ENCODE data around the gene VAPB. TPM values are rescaled to one million over a fixed set of nuclear protein-coding genes. Genes with fewer than 3 reads are reported as not detected.

VAPB gene
- total and polyA plus RNA-seq, 2 of the 4 experiments (the other 2 are of a cell fraction): 9.1 to 26.0 TPM

GRCh38 chr20:58433759-58434158, 44.7 kb downstream of the VAPB start:
- intact Hi-C loops (cut with micrococcal nuclease): loop anchor here (5.0 kb wide), 1 partner anchor 196 kb away; no protein-coding TSS in a partner anchor
- ATAC-seq (ENCODE audit: low read depth): peak; percentile 93
- Histone ChIP-seq H2BK5ac (ENCODE audit: low read depth, low read length, poor library complexity, severe bottlenecking) (peak overlapping the region; percentile 6), H4K20me1 (ENCODE audit: insufficient read depth, low read length) (peaks cover 69% of the 10 kb centered on the region), H3K4ac (ENCODE audit: low read depth, low read length) (peak overlapping the region; percentile 24; the same call in 1 of the 2 replicates), H2BK120ac (ENCODE audit: low read depth, low read length) (no peak overlapping the region), H3K36me3 (ENCODE audit: control insufficient read depth, insufficient read depth, low read length) (peaks cover 13% of the 10 kb centered on the region), H2AK5ac (ENCODE audit: low read depth, low read length) (peak overlapping the region; percentile 38; the same call in 1 of the 2 replicates), H2AK9ac (replicated peaks; ENCODE audit: low read depth, low read length, poor library complexity) (no peak overlapping the region), H3K9ac (ENCODE audit: low read depth, low read length) (no peak overlapping the region), H3K4me2 (ENCODE audit: low read depth, low read length) (0 out of 2 replicates have a peak overlapping the region, but pooled peaks have one; percentile 19), H4K91ac (ENCODE audit: insufficient read depth, low read depth, low read length) (no peak overlapping the region), H4K5ac (ENCODE audit: low read depth, low read length) (no peak overlapping the region; the same call in 1 of the 2 replicates), H3K14ac (replicated peaks; ENCODE audit: low read depth, low read length) (0 out of 2 replicates have a peak overlapping the region, but pooled peaks have one; percentile 16), H3K18ac (ENCODE audit: low read depth, low read length) (peak overlapping the region; percentile 45; the same call in 1 of the 2 replicates), H3K27ac (ENCODE audit: insufficient read depth, low read length) (peak overlapping the region; percentile 69; the same call in 1 of the 2 replicates), H3K23ac (ENCODE audit: low read depth, low read length) (no peak overlapping the region), H3K27me3 (ENCODE audit: control insufficient read depth, insufficient read depth, low read length) (no peaks in the 10 kb centered on the region), H3K4me1 (ENCODE audit: control insufficient read depth, insufficient read depth, low read length) (peaks cover 21% of the 10 kb centered on the region), H3K4me3 (ENCODE audit: insufficient read depth, low read depth, low read length) (no peak overlapping the region), H3K9me1 (ENCODE audit: insufficient read depth, low read length) (peaks cover 39% of the 10 kb centered on the region), H3K56ac (ENCODE audit: extremely low read depth, insufficient read depth, low read length) (no peak overlapping the region), H3K79me1 (ENCODE audit: low read depth in 1 of 2, low read length in 2 of 2) (peaks cover 62 to 89% of the 10 kb centered on the region in 2 experiments), H4K8ac (ENCODE audit: low read depth in 2 of 2, low read length in 2 of 2) (no peak overlapping the region), H2AFZ (replicated peaks; ENCODE audit: low read length, poor library complexity) (no peak overlapping the region), H2BK15ac (ENCODE audit: low read depth, low read length) (no peak overlapping the region), H2BK20ac (ENCODE audit: low read depth, low read length) (no peak overlapping the region), H3K9me3 (ENCODE audit: control insufficient read depth, insufficient read depth, low read length) (no peaks in the 10 kb centered on the region)
- ChIA-PET CTCF (interaction anchor here (0.5 kb wide), 1 partner anchor 233 kb away, joined by 3 read pairs; no protein-coding TSS in a partner anchor), POLR2A (ENCODE audit: unreplicated experiment) (no interaction called here)
- in situ Hi-C loops (cut with MboI; ENCODE audit: low sequenced_read_pairs): loop anchor here (10.0 kb wide), 1 partner anchor 199 kb away; no protein-coding TSS in a partner anchor
- TF ChIP-seq MAZ (IDR thresholded peaks at IDR 0.05; ENCODE audit: borderline replicate concordance, low read depth, low read length) (no peak), BHLHE40 (IDR thresholded peaks at IDR 0.05; ENCODE audit: low read depth, low read length) (no peak), RAD21 (IDR thresholded peaks at IDR 0.05; ENCODE audit: low read length) (peak; percentile 13; the same call in 1 of the 2 replicates), FOS (IDR thresholded peaks at IDR 0.05; ENCODE audit: low read depth, low read length) (no peak)
- TF ChIP-seq, protein P1, sequence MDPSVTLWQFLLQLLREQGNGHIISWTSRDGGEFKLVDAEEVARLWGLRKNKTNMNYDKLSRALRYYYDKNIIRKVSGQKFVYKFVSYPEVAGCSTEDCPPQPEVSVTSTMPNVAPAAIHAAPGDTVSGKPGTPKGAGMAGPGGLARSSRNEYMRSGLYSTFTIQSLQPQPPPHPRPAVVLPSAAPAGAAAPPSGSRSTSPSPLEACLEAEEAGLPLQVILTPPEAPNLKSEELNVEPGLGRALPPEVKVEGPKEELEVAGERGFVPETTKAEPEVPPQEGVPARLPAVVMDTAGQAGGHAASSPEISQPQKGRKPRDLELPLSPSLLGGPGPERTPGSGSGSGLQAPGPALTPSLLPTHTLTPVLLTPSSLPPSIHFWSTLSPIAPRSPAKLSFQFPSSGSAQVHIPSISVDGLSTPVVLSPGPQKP (IDR thresholded peaks at IDR 0.05; ENCODE audit: borderline replicate concordance, low read depth, low read length): no peak
- DNase-seq: peak; percentile 89
- dilution Hi-C loops (cut with HindIII; ENCODE audit: low sequenced_read_pairs, unreplicated experiment): no loop called here
- no TSS peak for BruUV-seq (replicated peaks)
- WGBS, 2 experiments (ENCODE audit: extremely low coverage in 2 of 2, insufficient read length in 1 of 2): no CpG with 5 or more reads among the region's 1 CpG

Measured in IMR-90 (cell line).